GM19238 (cell line): ENCODE measurements around the gene CAMTA1.

Source experiments
- DNase-seq: peaks from one replicate; pipeline ENCODE4 v3.0.0; 2011; ENCODE audit warnings: low spot score; ENCODE audit not compliant: insufficient read length

Gene CAMTA1

DNA sequence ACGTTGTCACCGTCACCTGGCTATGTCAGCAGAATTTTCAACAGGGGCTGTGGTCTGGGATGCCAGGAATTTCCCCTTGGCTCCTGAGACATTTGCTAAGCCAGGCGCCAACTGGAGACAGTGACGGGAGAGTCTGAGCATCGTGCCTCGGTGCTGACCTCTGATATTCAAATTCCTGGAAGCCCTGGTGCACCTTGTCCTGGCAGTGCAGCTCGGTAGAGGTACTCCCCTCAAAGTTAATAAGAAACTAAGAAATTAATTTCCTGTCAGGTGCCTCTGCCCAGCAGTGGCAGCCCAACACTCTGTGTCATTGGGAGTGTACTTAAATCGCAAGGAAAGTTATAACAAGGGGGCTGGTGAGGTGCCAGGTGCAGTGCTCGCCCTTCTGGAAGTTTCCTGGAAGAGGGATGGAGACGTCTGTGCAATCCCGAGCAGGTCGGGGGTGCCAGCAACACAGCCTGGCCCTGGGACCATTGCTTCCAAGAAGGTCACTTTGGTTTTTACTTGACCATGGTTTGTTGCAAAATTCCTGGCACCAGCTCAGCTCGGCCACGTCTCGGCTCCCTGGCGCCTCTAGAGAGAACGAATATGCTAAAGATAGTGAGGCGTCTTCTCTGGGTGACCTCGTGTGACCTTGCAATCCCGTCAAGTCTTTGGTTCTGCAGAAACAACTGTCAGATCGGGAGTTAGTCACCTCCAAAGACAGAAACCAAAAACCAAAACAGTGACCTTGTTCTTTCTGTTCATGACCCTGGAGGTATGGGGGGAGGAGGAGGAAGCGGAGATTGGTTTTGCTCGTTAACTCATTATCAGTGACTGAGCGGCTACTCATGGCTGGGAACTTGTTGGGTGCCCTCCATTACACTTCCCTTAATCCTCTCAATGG lies 836.3 kb downstream of the CAMTA1 start:
- DNase-seq = no peak

DNA sequence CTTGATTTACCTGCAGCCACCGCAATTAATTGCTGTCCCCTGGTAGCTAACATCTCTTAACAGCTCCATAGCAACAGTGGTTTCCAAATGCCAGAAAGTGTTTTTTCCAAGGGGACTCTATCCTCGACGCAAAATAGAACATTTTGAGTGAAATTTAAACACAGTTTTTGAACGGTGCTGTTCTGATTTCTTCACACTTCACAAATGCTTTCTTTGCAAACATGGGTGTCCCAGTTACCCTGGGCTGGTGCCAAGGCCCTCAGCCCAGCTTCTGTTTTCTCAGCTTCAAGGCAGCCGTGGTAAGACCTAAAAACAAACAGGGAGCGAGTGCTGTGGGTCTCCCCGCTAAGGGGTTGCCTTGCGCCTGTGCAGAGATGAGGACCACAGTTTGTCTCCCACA lies 838.6 kb downstream of the CAMTA1 start:
- DNase-seq = no peak

DNA sequence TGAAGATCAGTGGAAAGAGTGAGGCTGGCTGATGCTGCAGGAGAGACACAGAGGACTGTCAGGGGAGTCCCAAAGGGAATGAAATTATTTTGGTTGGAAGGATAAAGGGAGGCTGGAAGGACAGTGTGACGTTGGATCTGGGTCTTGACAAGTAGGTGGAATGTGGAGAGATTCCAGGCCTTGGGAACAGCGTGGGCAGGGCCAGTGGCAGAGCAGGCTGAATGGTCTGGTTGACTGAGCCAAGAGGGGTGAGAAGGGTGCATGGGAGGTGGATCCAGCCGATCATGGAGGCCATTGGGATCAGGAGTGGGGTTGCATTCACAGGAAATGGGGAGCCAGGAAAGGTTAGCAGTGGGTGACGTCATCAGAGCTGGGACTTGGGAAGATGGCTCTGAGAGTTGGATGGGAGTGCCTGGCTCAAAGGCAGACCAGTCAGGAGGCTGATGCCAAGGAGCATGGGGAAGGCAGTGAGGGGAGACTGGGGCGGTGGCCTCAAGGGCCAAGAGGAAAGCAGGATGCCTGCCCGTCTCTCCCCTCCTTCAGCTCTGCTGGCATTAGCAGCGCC lies 839.6 kb downstream of the CAMTA1 start:
- DNase-seq = no peak

DNA sequence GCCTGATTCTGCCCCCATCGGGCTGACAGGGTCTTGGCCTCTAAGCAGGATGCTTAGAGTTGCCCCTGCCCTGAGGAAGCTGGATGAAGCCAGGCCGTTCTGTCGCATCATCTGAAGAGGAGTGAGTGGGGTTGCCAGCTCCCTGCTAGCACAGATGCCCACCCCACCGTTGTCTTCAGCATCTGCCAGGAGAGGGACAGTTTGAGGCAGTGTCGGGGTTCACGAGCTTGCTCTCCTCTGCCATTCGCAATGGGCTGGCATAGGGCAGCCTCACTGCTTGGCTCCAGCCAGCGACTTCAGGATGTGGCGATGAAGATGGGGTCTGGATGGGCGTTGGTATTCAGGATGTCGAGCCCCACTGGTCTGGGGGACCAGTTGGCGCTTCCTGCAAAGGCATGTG lies 840.1 kb downstream of the CAMTA1 start:
- DNase-seq = no peak

DNA sequence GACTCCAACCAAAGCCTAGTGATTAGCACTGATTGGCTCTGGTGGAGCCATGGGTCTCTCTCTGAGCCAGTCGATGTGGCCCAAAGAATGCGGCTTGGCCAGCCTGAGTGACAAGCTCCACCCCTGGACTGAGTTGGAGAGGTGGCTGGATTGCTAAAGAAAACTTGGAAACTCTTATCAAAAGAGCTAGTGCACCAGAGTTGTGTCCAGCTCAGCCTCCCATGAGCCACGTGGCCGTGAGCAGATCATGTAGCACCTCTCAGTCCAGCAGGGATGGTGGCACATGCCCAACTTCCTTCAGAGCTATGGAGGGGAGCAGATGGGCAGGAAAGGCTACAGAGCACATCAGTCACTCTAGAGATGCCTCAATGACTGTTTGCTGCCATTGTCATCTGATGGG lies 843.0 kb downstream of the CAMTA1 start:
- DNase-seq = no peak

DNA sequence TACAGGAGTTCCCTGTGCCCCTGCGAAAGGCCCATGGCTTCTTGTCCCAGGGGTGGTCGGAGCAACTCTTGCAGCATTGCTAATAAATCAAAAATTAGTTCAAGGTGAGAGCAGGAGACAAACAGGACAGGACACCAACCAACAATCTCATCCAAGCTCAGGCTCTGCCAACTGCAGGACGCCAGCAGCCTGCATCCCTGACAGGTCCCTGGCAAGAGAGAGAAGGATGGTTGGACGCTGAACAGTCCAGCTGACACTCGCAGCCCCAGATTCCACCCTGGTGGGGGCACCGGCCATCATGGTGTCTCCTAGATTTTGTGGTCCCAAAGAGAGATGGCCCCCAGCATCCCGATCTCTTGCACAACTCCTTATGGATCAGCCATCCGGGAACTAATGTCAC lies 843.8 kb downstream of the CAMTA1 start:
- DNase-seq = no peak

DNA sequence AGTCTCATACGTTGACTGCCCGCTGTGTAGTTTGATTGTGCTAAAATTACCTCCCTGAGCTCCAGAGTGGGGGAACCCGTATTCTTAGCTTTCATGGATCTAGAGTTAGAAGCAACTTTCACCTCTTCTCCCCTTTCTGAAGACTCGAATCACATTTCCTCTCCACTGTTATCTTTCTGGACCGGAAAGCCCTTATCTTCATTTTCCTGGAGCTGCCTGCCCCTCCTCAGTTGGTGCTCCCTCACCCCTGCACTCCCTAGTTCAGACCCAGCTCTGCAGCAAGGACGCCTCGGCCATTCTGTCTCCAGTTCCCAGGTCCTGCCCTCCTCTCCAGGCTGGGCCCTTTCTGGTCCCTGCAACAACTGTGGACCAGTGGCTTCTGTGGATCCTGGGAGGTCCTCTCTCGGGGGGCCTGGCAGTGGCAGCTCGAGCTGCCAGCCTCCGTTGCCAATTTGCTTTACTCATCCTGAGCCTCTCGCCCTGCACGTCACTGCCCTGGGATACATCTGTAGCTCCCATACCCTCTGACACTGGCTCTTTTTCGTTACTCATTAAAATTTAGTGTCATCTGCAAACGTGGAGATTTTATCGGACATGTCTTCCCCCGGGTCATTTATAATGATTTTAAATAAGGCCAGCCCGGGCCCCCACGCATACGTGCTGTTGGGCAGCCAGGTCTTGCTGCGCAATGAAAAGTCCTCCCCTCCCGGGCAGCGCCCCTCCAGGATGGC lies 844.4 kb downstream of the CAMTA1 start:
- no peak for DNase-seq

DNA sequence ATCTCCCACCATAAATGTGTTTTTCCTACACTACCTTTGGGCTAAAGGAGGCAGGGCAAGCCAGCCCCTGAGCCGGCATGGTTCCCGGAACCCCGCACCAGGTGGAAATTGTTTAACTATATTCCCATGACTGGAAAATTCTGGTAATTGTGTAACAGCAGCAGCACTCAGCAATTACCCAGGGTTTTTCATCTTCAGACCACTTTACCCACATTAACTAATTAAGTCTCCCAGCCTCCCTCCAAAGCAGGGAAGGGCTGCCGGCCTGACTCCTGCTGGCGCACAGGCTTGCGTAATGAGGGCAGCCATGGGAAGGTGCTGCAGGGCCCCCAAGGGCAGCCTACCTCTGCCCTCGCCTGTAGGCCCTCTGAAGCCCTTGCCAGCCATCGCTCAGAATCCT lies 845.1 kb downstream of the CAMTA1 start:
- DNase-seq = no peak

DNA sequence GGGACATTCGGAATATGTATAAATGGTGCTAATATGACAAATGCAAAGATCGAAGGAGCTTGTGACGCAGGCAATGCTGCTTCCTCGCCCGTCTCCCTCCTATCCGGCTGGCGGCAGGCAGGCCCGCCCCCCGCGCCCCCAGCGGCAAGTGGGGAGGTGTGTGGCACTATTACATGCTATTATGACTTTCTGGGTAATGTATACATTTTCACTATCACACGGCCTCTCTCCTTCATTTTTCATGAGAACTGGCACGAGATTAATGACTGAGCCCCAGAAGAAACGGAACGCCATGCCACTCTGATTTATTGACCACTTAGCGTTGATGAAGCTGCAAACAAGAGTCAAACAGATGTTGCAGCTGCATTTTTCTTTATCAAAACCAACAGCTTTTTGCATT lies 846.9 kb downstream of the CAMTA1 start:
- DNase-seq = no peak

DNA sequence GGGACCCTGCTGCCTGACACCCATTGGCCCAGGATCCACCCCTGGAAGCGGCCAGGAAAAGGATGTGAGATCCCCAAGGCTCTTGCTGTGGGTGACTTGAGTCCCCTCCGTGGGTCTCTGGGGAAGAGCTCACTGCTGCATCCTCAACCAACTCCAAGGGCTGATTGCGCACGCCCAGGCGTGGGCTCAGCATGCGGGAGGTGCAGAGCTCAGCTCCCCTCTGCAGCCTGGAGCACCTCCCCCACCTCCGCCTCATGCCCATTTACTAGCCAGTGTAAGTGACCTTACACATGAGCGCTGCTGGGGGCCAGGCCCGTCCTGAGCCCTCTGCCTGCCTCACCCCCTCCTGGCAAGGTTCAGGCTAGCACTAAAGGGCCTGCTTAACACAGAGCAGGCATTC lies 847.4 kb downstream of the CAMTA1 start:
- no peak for DNase-seq

DNA sequence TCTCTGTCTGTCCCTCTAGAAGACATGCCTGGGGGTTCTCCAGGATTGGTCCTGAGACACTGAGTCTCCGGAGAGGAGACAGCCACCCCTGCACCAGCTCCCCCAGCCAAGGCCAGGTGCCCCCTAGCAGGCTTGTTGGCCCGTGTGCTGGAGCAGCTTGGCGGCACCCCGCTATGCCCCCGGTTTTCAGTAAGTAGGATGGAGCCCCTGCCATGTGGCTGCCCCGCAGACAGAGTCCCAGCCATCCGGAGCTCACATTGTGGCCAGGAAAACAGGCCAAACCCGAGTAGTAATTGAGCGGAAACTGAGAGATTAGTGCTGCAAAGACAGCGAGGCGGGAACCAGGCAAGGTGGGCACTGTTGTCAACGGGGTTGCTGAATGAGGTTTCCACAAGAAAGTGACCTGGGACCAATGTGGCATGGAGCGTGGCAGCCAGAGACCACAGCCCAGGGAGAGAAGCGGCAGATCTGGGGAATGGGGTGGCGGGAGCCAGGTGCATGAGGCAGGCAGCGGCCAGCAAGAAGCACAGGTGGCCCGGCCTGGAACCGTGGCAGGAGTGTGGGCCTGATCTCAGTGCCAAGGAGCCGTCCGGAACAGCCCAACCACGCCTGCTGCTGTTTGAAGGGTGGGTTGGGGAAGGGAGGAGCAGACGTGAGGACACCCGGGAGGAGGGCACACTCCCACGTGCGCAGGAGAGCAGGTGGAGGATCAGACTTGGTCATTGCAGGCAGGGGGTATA lies 848.4 kb downstream of the CAMTA1 start:
- no peak for DNase-seq

DNA sequence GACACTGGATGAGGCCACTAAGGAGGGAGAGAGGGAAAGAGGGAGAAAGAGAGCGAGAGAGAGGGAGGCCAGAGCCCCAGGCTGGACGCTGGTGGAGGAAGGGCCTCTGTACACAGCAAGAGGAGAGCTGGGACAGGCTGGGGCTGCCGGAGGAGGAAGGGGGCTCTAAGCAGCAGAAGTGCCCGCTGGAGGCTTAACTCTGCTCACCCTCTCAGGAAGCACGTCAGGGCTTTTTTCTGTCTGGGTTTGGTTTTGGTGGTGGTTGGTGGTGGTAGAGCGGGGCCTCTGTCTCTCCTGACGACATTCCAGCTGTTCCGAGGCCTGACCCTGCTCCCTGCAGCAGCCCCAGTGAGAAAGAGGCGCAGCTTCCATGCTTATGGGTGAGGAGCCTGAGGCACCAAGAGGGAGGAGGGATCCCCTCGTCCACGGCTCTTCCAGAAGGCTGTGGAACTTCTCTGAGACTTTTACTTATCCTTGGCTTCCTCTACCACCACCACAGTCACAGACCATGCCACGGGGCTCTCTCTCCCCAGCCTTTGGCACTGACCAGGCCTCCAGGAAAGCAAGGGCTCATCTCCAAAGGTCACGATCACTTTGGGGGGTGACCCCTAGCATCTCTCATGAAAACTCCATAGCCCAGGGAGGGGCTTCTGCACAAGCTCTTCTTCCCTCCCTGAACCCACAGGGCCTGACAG lies 849.4 kb downstream of the CAMTA1 start:
- DNase-seq = no peak

DNA sequence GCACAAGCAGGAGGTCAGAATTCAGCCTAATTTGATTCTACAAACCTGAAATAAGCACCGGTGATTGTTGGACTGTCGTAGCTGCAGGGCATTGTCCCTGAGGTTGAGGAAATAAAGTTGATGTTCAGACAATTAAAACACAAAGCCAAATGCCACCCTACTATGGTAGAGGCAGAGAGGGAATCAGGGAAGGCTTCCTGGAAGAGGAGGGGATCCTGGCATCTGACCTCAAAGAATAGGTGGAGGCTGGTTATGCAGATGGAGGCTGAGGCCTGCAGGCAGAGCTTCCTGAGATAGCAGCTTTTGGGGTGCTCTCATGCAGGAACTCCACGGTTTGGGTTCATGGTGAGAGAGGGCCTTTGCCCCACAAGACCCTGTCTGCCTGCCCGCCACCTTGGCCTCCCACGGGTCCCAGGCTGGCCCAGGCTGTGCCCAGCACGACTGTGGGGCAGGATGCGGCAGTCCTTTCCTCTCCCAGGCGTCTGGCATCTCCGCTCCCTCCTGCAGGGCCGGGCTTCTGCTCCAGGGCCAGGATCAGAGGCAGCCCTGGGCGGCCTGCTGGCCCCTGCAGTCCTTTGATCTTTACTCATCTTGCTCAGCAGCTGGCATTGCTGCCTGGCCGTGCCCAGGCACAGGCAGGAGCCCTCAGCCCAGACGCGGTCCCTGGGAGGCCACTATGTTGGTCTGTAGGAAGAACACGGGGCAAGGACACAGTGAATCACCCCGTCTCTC lies 851.7 kb downstream of the CAMTA1 start:
- DNase-seq = no peak

DNA sequence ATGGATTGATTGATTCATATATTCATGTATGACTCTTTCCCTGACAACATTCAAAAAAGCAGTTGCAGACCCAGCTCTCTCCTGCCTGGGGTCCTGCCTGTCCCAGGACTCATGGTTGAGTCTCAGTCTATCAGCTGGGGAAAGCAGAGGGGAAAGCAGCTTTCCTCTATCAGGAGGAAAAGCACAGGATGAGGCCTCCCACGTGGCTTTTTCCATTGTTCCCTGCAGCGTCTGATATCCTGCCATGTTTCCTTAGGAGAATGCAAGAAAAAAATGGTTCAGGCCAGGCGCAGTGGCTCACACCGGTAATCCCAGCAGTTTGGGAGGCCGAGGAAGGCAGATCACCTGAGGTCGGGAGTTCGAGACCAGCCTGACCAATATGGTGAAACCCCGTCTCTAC lies 852.8 kb downstream of the CAMTA1 start:
- no peak for DNase-seq

DNA sequence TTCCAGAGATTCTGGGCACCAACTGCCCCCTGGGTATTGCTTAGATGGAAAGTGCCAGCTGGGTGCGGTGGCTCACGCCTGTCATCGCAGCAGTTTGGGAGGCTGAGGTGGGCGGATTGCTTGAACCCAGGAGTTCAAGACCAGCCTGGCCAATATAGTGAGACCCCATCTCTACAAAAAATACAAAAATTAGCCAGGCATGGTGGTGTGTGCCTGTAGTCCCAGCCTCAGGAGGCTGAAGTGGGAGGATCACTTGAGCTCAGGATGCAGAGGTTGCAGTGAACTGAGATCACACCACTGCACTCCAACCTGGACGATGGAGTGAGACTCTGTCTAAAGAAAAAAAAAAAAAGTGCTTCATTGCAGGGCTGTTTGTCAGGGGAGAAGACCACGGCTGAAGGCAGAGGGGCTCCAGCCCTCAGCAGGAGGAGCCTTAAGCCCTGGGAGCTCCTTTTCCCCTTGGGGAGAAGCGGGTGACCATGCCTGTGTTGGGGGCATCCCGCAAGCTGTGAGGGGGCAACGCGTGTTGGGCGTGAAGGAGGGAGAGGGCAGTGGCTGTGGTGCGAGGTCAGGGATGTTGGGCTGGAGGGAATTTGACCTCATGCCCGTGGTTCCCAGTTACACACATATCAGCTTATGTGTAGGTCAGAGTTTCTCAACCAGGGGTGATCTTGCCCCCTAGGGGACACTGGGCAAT lies 854.3 kb downstream of the CAMTA1 start:
- DNase-seq = no peak

DNA sequence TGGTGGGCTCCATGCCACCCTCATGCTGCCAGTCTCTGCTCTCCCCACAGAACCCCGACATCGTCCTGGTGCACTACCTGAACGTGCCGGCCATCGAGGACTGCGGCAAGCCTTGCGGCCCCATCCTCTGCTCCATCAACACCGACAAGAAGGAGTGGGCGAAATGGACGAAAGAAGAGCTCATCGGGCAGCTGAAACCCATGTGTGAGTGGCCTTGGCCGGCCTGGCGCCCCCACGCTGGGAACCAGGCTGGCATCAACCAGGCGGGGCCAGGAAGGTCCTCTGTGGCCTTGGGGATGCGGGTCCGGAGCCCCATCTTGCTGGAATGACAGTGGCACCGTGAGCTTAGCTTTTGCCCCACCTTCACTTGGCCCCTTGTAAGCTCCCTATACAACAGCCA lies 855.1 kb downstream of the CAMTA1 start:
- DNase-seq = no peak

DNA sequence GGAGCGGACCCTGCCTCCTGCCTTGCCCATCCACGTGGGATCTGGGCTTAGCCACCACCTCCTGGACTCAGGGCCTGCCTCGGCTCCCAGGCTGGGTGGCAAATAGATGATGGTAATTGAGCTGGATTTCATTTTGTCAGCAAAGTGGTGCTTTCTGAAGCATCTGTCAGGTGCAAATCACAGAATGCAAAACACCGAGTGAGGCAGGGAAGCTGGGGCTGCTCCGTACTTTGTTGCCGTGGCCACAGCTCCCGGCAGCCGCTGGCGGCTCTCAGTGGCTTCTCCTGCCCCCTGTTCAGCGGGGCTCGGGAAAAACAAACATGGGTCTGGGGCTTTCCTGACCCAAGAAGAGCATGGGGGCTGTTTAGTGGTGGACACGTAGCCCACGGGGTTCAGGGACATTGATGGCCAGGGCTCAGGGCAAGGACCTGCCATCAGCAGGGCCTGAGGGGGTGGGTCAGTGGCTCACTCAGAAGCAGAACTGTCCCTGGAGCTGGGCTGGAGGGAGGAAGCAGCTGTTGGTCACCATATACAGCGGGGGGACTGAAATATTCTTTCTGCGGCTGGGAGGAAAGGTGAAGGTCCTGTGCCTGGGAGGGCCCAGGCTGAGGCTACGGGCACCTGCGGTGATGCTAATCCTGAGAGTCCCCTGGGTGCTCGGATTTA lies 855.8 kb downstream of the CAMTA1 start:
- DNase-seq = no peak

DNA sequence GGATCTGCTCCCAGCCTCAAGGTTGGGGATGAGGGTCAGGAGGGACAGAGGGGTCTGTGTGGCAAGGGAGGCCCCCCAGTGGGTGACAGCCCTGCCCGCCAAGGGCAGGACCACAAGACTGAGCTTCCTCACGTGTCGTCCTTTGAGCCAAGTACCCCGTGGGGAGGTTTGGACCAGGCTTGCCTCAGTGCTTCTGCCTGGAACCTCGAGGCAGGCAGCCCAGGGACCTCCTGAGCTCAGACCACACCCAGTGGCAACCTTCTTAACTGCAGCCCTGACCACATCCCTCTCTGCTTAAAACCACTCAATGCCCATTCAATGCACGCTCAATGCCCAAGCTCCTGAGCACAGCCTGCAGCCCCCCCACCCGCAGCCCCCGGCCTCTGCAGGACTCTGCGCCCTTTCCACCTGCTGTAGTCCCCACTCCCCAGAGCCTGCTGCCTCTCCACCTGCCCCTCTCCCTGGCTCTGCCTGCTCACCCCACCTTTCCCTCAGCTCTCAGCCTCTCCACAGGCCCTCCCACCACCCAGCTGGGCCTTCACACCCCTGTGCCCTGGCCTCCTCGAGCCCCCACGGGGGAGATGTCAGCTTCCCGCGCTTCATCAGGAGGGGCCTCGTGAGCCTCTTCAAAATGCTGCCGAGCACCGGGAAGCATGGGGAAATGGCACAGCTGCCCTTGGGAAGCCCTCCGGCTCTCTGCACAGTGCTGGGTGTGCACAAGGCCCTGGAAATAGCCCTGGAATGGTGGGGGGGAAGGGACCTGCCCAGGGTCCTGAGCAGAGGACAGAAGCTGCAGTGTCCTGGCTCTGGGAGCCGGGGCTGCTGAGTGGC lies 856.5 kb downstream of the CAMTA1 start:
- DNase-seq = no peak

DNA sequence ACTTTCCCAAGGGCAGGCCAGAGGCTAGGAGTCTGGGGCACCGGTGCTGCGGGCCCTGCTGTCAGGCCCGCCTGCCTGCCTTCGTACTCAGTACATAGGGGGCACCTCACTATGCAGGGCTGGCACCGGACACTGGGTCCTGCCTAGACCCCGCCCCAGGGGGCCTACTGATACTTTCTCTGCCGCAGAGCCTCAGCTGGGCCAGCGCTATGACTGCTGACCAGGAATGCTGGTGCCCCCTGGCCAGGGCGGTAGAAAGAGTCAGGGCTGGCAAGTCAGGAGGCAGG lies 857.1 kb downstream of the CAMTA1 start:
- DNase-seq = no peak
